ENCODE data around the gene TXNDC12.
A peak's percentile ranks its signal among the peaks of the same experiment; 100 is the strongest.
"Not testable (repeated sequence)": the region's sequence is repeated elsewhere in the genome, so short reads cannot be mapped to it uniquely, and the experiment has no call there.

The TXNDC12 gene

DNA sequence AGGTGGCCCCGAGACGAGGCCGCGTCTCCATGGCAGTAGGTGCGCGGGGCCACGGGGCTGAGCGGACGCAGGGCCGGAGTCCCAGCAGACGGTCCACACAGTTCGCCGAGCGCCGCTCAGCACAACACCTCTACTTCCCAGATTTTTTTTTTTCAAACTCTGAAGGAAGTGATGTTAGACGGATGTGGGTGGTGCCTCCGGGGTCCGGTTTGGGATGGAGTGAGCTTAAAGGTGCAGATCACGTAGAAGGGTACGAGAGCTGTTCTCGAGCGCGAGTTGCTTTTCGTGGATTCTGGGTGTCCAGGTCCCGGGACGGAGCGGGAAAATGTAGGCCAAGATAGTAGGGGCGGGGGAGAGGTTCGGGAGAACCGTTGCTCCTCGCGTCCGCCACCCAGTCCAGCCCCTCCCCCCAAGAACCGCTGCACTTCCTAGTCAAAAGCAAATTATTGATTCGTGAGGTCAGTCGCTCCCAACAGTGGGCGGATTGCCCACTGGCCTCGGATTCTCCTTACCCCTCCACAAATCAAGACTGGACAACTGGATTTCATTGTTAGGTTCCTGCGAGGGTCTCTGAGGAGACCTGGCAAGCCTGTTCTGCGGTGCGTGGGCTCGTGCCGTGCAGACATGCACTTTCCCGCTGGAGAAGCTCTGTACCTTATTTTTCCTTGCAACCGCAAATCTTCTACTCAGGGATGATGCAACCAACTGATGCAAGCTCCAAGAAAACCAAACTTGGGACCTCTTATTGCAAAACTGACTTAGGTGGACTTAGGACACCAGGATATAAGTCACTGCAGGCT, at the start of gene TXNDC12:
TSS of gene TXNDC12 (minus strand) at position 126 of the 800 bp plus-strand sequence. CDS start at position 31, 95 bp downstream.
- DNase-seq: peak; percentile 90

DNA sequence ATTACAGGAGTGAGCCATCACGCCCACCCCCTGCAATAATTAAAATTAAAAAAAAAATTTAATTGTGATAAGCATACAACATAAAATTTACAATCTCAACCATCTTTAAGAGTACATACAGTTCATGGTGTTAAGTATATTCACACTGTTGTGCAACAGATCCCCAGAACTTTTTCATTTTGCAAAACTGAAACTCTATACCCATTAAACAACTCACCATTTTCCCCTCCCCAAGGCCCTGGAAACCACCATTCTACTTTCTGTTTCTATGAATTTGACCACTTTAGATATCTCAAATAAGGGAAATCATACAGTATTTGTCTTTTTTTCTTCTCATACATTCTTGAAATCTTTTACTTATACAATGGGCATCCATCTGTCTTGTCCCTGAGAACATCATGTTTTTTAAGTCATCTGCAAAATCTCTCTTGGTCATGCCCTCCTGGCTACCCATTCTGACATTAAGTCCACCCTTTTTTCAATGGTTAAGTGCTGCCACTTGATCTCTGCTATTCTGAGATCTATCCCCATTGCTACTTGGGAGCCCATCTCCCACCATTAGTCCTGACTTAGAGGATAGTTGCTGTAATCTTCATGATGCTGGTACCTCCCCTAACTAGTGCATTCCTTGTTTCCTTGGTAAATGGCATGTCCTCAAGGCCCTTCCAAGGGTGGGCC, 47.5 kb upstream of the TXNDC12 start:
- peak; percentile 64 for DNase-seq

DNA sequence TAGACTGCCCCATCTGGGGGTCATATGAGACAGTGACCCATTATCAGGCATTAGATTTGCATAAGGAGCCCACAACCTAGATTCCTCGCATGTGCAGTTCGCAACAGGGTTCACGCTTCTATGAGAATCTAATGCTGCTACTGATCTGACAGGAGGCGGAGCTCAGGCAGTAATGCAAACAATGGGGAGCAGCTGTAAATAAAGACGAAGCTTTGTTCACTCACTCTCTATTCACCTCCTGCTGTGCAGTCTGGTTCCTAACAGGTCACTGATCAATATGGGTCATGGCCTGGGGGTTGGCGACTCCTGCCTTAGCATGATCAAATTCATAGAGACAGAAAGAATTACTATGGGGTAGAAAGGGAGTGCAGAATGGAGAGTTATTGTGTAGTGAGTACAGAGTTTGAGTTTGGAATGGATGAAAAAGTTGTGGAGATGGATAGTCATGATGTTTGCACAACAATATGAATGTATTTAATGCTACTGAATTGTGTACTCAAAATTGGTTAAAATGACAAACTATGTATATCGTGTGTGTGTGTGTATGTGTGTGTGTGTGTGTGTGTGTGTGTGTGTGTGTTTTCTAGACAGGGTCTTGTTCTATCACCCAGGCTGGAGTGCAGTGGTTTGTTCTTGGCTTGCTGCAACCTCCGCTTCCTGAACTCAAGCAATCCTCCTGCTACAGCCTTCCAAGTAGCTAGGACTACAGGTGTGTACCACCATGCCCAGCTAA, 43.3 kb upstream of the TXNDC12 start:
- no peak for DNase-seq

DNA sequence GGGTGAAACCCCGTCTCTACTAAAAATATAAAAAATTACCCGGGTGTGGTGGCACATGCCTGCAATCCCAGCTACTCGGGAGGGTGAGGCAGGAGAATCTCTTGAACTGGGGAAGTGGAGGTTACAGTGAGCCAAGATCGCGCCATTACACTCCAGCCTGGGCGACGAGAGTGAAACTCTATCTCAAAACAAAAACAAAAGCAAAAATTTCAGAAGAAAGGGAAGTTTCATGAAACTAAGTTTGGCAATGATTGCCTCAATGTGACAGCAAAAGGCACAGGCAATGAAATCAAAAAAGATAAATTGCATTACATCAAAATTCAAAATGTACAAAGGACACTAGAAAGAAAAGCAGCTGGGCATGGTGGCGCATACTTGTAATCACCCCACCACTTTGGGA, 41.2 kb upstream of the TXNDC12 start:
- peak; percentile 41 for DNase-seq

DNA sequence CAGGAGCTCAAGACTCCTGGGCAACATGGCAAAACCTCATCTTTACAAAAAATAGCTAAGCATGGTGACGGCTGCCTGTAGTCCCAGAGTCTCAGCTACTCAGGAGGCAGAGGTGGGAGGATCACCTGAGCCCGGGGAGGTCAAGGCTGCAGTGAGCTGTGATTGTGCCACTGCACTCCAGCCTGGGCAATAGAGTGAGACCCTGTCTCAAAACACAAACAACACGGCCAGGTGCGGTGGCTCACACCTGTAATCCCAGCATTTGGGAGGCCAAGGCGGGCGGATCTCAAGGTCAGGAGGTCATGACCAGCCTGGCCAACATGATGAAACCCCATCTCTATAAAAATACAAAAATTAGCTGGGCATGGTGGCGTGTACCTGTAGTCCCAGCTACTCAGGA, 39.3 kb upstream of the TXNDC12 start:
- DNase-seq: not testable (repeated sequence)

DNA sequence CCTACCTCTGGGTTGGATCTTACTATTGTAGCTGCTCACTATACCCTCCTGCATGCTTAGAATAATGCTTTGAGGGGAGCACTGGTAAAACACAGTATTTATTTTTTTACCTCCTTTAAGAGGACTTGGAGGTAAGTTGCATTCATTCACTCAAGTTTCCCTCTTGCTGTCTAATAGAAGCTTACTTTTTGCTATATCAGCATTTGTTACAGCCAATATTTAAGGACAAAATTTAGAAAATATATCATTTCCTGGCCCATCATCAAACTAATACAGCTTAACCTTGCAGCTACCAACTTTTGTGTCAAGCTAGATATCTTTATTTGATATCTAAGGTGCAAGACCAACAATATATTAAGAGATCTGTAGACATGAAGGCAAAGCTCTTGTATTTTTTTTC, 32.9 kb upstream of the TXNDC12 start:
- not testable (repeated sequence) for DNase-seq

DNA sequence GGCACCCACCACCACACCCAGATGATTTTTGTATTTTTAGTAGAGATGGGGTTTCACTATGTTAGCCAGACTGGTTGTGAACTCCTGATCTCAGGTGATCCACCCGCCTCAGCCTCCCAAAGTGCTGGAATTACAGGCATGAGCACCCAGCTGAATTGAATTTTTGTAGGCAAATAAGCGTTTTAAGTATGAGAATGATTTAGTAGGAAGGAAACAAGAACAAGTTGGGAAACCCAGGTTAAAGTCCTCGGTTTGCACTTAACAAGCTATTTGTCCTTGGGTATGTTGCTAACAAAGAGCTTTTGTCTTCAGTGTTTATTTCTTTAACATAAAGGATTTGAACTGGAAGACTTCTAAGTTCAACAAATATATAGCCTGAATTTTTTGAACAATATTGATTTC, 25.0 kb upstream of the TXNDC12 start:
- DNase-seq: no peak

DNA sequence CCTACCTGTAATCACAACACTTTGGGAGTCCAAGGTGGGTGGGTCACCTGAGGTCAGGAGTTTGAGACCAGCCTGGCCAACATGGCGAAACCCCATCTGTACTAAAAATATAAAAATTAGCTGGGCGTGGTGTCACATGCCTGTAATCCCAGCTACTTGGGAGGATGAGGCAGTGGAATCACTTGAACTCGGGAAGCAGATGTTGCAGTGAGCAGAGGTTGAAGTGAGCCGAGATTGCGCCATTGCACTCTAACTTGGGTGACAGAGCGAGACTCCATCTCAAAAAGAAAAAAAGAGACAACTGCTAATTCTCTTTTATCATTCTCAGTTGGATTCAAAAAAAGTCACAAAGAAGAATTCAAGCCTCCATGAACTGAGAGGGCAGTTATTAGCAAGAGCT, 22.3 kb upstream of the TXNDC12 start:
- DNase-seq: not testable (repeated sequence)

DNA sequence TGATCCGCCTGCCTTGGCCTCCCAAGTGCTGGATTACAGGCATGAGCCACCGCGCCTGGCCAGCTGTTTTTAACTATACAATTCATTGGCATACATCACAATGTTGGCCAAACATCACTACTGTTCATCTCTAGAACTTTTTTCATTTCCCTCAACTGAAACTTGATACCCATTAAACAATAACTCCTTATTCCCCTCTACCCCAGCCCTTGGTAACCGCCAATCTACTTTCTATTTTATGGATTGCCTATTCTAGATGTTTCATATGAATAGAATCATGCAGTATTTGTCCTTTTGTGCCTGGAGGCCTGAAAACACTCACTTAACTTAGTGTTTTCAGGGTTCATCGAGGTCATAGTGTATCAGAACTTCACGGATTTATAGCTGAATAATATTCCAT, 17.3 kb upstream of the TXNDC12 start:
- no peak for DNase-seq

DNA sequence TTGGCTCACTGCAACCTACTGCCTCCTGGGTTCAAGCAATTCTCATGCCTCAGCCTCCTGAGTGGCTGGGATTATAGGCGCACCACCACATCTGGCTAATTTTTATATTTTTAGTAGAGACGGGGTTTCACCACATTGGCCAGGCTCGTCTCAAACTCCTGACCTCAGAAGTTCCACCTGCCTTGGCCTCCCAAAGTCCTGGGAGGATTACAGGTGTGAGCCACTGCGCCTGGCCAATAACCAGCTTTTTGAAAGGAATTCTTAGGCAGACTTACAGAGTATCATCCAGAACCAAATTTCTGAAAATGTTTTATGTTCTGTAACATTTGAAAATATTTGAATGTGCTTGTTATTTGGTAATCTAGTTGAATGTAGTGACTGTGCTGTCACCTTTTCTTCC, 15.7 kb upstream of the TXNDC12 start:
- DNase-seq: no peak

DNA sequence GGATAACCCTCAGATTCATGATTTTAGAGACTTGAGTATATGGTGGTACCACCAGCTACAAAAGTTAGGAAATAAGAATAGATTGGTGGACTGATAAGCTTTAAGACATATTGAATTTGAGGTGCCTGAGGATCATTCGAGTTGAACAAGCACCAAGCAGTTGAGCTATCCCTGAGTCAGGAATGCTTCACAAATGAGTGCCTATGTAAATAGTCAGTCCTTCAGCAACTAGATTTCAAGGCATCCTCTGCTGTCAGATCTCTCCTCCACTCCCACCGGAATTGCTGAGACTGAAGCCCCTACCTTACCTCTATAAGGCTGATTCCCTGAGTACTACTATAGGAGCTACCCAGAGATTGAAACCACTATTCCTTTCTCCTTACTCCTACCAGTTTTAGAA, 8.2 kb upstream of the TXNDC12 start:
- no peak for DNase-seq

DNA sequence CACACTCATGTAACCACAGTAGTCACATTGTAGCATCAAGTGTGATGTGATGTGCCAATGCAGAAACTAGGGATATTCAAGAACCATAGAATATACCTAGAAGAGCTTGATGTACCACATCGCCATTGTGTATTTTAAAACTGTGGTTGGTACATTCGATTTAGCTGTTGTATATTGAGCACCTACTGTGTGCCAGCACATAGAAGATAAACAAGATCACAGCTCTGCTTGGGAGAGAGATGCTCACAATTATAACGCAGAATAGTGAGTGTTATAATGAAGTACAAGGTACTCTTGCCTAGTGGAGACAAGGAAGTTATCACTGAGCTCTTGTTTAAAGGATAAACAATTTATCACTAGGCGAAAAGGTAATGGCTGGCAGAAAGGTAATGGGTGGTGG, 5.8 kb upstream of the TXNDC12 start:
- no peak for DNase-seq

DNA sequence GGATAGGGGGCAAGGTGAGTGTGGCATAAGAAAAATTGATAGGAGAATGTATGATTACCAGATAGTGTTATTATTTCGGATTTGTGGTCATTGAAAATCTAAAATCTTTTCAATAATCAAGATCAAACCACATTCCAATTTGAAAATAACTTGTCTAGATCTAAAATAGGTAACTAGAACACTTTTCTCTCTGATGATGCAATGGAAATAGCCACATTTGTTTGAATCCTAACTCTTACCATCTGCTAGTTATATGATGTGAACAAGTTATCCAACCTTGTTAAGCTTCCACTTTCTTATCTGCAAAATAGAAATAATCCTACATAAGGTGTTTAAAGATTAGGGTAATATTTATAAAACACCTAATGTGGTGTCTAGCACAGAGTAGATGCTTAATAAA, 4.9 kb upstream of the TXNDC12 start:
- DNase-seq: no peak

DNA sequence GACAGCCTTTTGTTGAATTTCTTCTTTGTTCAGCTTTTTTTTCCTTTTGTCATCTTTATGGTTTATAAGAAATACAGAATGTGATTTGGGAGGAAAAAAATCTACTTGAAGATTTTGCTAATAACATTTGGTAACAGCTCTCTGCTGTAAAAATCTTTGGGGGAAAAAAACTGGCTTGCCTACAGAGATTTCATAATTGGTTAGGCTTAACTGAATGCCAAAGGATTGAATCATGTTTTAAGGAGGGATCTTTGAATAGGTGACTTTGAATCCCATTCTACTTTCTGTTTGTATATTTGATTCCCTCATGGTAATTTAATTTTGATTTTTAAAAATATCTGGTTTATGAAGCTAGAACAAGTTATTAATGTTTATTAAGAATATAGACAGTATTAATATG, 4.3 kb upstream of the TXNDC12 start:
- DNase-seq: no peak

DNA sequence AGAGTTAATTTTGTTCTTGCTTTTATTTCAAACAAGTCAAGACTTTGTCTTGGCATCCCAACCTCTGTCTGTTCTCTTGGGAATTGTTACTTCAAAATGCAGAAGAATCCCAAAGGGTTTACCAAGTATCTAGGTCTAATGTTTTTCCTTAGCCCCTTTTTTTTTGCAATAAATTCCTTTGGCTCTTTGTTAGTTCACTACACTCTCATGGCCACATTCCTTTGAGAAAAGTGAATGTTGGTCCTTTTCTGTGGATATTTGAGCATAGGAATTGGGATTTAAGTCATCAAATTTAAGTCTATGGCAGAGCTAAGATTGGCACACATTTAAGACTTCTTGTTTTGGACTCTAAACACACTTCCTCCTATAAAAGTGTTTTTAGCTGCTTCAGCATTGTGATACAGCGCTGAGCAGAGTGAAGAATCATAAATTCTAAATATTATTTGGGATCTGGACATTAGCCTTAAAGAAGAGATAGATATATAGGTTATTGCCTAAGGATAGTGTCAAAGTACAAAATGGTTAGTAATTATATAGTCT, 3.0 kb upstream of the TXNDC12 start:
- no peak for DNase-seq

DNA sequence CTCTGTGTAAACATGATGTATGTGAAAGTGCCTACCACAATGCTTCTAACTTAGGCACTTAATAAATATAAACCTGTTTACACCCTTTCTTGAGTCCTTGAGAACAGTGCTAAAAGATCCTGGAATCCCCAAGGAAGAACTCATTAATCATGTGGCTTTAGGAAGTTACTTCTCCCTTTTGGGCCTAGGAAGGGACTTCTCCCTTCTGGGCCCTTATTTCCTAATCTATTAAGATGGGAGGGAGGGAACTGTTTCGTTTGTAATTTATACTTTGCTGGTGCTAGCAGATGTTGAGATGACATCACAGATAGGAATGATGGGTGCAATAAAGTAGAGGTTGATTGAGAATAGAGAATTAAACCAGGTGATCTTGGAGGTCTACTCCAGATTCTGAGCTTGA, 2.3 kb upstream of the TXNDC12 start:
- DNase-seq: peak; percentile 59

DNA sequence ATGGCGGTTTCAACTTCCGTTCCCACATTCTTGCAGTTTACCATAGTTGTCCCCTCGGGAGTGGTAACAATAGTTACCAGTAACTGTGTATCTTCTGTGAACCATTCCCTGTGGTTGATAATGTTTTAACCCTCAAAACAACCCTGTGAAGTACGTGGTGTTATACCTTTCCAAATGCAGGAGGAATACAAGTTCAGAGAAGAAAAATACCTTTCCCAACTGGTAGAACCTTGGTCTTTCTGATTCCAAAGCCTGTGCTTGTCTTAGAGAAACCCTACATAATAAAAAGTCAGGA, 1.9 kb upstream of the TXNDC12 start:
- no peak for DNase-seq

DNA sequence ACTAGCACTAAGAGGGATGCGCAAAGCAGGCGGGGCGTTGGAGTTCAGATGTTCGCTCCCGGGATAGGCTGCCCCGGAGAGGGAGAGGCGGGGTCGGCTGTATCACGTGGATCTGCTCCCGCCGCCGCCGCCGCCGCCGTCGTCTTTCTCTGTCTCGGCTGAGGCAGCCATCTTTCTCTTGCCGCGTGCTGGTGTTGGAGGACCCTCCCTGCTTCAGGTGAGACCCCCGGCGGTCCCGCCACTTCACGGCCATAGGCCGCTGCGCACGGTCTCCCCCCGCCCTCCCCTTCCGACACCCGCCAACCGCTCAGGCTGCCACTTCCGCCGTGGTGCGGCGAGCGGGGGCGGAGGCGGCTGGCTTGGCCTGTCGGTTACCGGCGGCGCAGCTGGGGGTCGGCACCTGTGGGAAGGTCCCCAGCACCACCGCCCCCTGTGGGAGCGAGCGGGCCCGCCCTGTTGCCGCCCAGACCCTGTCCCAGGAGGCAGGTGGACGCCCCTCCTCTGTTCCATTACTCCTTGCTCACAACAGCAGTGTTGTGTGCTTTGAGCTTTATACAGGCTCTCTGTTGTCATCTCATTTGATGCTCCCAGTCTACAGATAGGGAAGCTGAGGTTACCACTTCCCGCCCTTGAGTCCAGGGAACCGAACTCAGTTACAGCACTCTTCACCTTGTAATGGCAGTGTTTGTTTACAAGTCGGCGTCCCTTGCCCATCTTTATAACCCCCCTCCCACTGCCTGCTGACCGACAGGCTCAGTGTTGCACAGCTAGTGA, 1.4 kb upstream of the TXNDC12 start, which contains the start of gene BTF3L4:
TSS of gene BTF3L4 (plus strand) at position 133 of the 774 bp plus-strand sequence. CDS start 3,553 bp downstream, outside the sequence.
- DNase-seq: peak; percentile 91

DNA sequence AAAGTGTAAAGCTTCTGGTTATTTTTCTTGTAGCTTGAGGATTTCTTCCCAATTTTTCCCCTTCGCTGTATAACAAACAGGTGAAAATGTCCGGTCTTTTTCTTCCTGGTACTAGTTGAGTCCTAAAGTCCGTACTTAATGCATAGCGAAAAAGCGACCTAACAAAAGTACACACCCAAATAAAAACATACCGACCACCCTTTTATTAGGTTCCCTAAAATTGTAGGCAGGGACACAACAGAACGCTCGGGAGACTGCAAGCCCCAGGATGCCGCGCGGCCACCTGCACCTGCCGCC, 823 bp upstream of the TXNDC12 start:
- no peak for DNase-seq

DNA sequence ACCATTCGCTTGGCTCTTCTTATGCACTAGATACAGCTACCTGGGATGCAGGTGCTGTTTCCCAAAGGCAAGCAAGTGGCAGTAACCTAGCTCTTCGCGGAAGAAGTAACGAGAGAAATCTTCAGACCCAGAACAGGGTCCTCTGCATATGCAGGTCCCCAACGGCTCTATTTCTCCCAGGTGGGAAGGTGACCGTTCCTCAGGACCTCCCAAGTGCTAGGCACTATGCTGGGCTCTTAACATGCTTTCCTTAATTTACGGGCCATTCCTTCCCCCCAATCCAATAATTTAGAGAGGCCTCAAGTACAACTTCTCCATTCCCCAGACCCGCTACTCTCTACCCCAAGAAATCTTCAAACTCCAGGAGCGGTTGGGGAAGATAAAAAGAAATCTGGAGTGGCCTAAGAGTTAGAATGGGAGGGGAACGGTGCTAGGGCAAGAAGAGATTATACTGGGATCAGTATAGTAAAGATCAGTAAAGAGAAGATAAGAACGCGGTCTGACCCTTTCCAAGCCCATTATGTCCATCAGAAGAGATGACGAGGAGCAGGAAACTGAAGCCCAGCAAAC, 410 bp downstream of the TXNDC12 start:
- DNase-seq: no peak

DNA sequence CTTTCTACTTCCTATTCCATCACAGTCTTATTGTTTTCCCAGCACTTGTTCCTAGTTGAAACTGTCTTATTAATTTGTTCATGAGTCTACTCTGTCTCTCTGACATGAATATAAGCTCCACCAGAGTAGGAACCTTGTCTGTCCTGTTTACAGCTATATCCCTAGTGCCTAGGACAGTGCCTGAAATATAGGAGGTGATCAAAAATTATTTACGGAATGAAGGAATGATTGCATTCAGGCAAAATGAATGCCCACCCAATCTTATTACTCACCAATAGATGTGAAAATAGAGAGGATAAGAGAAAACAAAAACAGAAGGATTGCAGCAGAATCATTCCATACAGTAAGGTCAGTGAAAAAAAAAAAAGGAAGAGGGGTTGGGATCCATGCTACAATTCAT, 1.1 kb downstream of the TXNDC12 start:
- DNase-seq: no peak

DNA sequence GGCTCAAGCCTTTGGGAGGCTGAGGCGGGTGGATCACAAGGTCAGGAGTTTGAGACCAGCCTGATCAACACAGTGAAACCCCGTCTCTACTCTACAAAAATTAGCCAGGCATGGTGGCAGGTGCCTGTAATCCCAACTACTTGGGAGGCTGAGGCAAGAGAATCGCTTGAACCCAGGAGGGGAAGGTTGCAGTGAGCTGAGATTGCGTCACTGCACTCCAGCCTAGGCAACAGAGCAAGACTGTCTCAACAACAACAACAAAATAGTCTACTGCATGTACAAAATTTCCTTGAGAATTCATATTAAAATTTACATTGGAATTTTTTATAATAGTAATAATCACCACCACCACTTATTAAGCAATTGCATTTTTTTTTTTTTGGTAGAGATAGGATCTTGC, 5.7 kb downstream of the TXNDC12 start:
- DNase-seq: not testable (repeated sequence)
